Urinary bladder (tissue), 4 donors: ENCODE results near the gene DYNLRB1. TPM values are rescaled to one million over a fixed set of nuclear protein-coding genes. Genes with fewer than 3 reads are reported as not detected.
"Not testable (repeated sequence)": the region's sequence is repeated elsewhere in the genome, so short reads cannot be mapped to it uniquely, and the experiment has no call there.

Experiments
- DNase-seq: peaks from one replicate; pipeline ENCODE4 v3.0.0-alpha.2; 2015; ENCODE audit errors: extremely low spot score
- H3K27ac ChIP-seq: one replicate; pipeline ENCODE4 v1.5.1; 2013; ENCODE audit warnings: low read depth, mild to moderate bottlenecking, moderate library complexity
- H3K36me3 ChIP-seq: one replicate; pipeline ENCODE4 v1.6.1; 2013; ENCODE audit warnings: mild to moderate bottlenecking, moderate library complexity; ENCODE audit not compliant: insufficient read depth
- H3K4me1 ChIP-seq: one replicate; pipeline ENCODE4 v1.6.1; 2013; ENCODE audit warnings: mild to moderate bottlenecking, moderate library complexity; ENCODE audit not compliant: insufficient read depth
- H3K4me3 ChIP-seq: one replicate; pipeline ENCODE4 v1.5.1; 2013; ENCODE audit warnings: low read depth, low read length
- WGBS: extraction: QIAGEN DNeasy Blood & Tissue Kit; methylation state at CpG from one replicate; pipeline ENCODE4 v1.1.7; 2013; 5-methylcytosine and 5-hydroxymethylcytosine counted together
- polyA plus RNA-seq: library from polyadenylated mRNA; stranded (reverse); fragments of 200-250 nt; gene quantifications from one replicate; pipeline ENCODE4 v1.2.3, GENCODE V29; 2013
- total RNA-seq: library from RNA; depleted of rRNA; stranded (reverse); fragments of >200 nt; gene quantifications from one replicate; pipeline ENCODE4 v1.2.3, GENCODE V29; 2014
- donor health status: healthy with polysubstance abuse.
- donor health status: healthy.

Gene DYNLRB1
- 36.2 TPM for total RNA-seq
- polyA plus RNA-seq, result 248 TPM

DNA sequence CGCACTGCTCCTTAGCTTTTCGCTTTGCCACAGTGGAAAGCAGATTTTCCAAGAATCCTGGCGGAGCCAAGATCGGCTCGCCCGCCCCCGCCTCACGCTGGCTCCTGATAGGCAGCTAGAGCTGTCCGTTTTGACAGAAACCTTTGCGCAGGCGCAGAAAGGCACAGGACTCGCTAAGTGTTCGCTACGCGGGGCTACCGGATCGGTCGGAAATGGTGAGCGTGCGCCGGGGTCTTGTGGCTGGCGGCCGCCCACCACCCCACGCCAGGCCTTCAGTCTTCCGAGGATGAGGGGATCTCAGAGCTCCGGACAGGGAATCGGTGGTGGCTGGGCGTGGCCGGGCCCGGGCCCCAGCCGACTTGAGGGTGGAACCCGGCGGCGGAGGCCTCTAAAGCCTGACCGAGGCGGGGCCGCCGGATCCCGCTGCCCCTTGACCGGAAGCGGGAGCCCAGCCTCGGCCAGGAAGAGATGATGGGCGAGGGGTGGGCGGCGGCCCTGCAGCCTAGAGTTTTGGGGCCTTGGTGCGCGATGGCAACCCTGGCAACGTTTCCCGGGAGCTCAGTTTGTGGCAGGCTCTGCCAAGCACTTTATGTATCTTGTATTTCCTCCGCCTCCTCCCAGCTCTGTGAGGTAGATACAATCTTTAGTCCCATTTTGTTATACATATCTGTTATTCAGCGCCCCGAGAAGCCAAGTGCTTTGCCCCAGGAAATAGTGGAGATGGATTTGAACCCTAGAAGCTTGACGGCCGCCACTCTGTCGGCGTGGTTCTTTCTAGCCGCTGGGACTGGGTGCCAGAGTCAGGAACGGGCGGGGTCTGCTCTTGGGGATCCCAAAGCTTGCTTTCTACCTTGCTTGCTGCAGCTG, at the start of gene DYNLRB1:
DYNLRB1 (plus strand) TSS at position 176 of the 867 bp plus-strand sequence; CDS start at position 213, 37 bp downstream.
- Histone ChIP-seq H3K36me3 (no peaks in the 10 kb centered on the region), H3K27ac (peak within 1 kb of the TSS; percentile 92), H3K4me1 (no peaks in the 10 kb centered on the region), H3K4me3 (peak within 1 kb of the TSS; percentile 72)
- under 1% methylated on average over 59 of the region's 59 CpGs for WGBS
- DNase-seq, result peak; percentile 97

DNA sequence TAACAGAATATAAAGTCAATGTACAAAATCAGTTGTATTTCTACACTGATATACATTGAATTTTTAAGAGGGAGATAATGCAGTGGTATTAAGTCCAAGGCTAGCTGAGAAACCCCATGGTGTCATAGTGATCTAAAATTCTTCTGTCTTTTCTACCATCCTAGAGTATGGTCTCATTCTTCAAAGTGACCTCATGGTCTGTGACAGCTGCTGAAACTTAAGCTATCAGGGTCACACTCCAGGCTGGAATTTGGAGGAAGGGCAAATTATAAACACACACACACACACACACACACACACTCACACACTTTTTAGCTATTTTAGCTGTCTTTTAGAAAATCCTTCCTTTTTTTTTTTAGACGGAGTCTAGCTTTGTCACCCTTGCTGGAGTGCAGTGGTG, 47.3 kb upstream of the DYNLRB1 start:
- peaks cover 3% of the 10 kb centered on the region for H3K36me3 ChIP-seq
- no peak for DNase-seq
- 68% methylated on average over 1 of the region's 1 CpG for WGBS

DNA sequence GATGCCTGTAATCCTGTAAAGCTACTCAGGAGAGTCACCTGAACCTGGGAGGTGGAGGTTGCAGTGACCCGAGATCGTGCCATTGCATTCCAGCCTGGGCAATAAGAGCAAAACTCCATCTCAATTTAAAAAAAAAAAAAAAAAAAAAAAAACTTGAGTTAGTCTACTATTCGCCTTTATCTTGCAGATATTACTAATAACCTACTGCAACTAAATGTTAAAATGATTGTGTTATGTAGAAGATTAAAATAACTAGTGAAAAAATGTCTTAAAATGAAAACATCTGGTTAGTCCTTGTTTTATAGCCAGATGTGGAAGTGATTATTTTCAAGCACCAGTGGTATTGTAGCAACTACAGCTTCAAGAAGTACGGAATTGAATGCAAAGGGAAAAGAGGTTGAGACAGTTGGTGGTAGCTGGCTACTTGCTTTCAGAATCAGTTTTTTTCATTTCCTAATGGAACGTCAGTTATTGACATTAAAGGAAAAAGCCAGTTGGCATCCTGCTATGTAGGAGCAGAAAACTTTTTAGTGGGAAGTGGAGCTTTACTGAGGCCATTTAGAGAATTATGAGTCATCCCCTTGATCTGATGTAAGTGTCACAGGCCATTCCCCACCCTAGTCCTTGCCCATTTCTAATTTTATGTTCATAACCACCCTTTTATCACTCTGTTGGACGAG, 43.8 kb upstream of the DYNLRB1 start:
- H3K4me1 ChIP-seq, result peaks cover 1% of the 10 kb centered on the region
- H3K36me3 ChIP-seq, result peaks cover 3% of the 10 kb centered on the region
- 55% methylated on average over 6 of the region's 6 CpGs for WGBS
- DNase-seq, result no peak
- no peak overlapping the region for H3K27ac ChIP-seq
- H3K4me3 ChIP-seq, result no peak overlapping the region

More for the DNA sequence above, 47.3 kb upstream of the DYNLRB1 start:
- H3K4me1 ChIP-seq, result no peaks in the 10 kb centered on the region
- no peak overlapping the region for H3K4me3 ChIP-seq
- no peak overlapping the region for H3K27ac ChIP-seq

DNA sequence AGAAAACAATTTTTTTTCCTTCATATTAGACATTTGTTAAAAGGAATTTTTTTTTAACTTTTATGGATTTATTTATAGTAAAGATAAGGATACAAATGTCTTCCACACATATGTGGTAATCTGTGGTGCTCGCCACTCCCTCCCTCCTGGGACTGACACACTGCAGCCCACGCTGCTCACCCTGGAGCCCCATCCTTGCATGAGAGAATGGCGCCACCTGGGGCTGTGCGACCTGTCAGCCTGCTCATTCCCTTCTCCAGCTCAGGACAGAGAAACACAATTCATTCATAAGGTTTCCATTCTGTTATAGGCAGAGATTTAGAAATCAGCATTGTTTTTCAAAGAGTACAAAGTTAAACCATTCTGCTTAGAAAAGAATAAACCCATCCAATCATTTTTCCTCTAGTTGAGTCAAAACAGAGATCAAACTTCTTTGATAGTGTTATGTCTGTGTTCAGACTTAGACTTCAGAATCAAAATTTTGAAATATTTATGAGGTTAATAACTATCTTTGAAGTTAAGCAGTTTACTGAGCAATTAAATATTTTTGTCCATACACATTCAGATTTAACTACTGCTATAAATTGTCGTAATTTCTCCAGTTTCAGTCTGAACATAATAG, 42.8 kb upstream of the DYNLRB1 start:
- peaks cover 1% of the 10 kb centered on the region for H3K4me1 ChIP-seq
- no peak overlapping the region for H3K4me3 ChIP-seq
- H3K27ac ChIP-seq, result no peak overlapping the region
- H3K36me3 ChIP-seq, result peaks cover 4% of the 10 kb centered on the region
- WGBS, result 64% methylated on average over 5 of the region's 5 CpGs
- DNase-seq, result no peak

DNA sequence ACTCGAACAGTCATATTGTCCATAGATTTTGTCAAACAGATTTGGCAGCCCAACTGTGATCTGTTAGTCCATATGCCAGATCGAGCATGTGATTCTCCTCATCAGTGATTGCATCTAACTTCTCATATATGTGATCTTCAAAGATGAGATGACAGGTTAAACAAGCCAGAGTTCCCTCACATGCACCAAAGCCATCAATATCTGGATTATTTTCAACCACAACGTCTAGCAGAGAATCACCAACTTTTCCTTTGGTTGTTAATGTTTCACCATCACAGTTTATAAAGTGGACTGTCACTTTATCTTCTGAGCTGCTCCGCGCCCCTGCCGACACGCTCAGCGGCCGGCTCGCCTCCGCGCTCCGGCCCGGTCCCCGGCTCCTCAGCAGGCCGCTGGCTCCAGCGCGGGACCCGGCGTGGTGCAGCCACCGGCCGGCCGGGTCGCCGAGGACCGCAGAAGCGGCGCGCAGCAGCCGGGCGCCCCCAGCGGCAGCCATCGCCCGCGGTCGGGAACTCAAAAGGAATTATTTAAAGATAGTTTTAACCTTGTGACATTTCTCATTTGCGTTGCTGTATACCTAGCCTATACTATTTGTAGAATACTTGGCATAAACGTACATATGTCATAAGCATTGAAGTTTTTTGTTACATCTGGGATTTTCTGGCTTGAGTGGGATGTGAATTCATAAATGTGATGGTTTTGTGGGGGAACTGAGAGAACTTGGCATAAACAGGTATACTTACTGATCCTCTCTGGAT, 40.1 kb upstream of the DYNLRB1 start:
- H3K4me3 ChIP-seq, result no peak overlapping the region
- H3K36me3 ChIP-seq, result peaks cover 1% of the 10 kb centered on the region
- 15% methylated on average over 38 of the region's 38 CpGs for WGBS
- DNase-seq, result no peak
- H3K27ac ChIP-seq, result peak overlapping the region; percentile 23
- H3K4me1 ChIP-seq, result peaks cover 1% of the 10 kb centered on the region

DNA sequence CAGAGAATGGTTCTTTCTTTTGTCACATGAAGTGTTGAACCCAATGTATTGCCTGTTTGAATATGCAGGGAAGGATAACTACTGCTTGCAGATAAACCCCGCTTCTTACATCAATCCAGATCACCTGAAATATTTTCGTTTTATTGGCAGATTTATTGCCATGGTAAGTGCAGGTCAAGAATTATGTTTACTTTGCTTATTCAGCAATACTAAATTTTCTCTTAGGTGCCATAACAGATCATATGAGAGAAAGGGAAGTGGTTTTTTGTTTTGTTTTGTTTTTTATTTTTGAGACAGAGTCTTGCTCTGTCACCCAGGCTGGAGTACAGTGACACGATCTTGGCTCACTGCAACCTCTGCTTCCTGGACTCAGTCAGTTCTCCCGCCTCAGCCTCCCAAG, 36.6 kb upstream of the DYNLRB1 start:
- Histone ChIP-seq H3K27ac (no peak overlapping the region), H3K4me3 (no peak overlapping the region), H3K4me1 (peaks cover 1% of the 10 kb centered on the region), H3K36me3 (peaks cover 5% of the 10 kb centered on the region)
- no peak for DNase-seq
- 95% methylated on average over 4 of the region's 4 CpGs for WGBS

DNA sequence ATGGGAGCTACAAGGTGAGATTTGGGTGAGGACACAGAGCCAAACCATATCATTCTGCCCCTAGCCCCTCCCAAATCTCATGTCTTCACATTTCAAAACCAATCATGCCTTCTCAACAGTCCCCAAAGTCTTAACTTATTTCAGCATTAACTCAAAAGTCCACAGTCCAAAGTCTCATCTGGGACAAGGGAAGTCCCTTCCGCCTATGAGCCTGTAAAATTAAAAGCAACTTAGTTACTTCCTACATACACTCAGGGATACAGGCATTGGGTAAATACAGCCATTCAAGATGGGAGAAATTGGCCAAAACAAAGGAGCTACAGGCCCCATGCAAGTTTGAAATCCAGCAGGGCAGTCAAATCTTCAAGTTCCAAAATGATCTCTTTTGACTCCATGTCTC, 34.1 kb upstream of the DYNLRB1 start:
- 51% methylated on average over 1 of the region's 1 CpG for WGBS
- not testable (repeated sequence) for H3K36me3 ChIP-seq, DNase-seq, H3K4me1 ChIP-seq, H3K27ac ChIP-seq, H3K4me3 ChIP-seq

DNA sequence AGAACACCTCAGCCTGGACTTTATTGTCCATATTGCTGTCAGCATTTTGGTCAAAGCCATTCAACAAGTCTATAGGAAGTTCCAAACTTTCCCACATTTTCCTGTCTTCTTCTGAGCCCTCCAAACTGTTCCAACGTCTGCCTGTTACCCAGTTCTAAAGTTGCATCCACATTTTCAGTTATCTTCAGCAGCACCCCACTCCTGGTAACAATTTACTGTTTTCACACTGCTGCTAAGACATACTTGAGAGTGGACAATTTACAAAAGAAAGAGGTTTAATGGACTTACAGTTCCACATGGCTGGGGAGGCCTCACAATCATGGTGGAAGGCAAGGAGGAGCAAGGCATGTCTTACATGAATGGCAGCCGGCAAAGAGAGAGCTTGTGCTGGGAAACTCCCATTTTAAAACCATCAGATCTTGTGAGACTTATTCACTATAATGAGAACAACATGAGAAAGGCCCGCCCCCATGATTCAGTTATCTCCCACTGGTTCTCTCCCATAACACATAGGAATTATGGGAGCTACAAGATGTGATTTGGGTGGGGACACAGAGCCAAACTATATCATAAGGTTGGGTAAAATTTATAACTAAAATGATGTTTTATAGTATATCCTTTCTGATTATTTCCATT, 32.5 kb upstream of the DYNLRB1 start:
- H3K36me3 ChIP-seq, H3K4me3 ChIP-seq, H3K27ac ChIP-seq, H3K4me1 ChIP-seq, DNase-seq: not testable (repeated sequence)
- 94% methylated on average over 3 of the region's 3 CpGs for WGBS

DNA sequence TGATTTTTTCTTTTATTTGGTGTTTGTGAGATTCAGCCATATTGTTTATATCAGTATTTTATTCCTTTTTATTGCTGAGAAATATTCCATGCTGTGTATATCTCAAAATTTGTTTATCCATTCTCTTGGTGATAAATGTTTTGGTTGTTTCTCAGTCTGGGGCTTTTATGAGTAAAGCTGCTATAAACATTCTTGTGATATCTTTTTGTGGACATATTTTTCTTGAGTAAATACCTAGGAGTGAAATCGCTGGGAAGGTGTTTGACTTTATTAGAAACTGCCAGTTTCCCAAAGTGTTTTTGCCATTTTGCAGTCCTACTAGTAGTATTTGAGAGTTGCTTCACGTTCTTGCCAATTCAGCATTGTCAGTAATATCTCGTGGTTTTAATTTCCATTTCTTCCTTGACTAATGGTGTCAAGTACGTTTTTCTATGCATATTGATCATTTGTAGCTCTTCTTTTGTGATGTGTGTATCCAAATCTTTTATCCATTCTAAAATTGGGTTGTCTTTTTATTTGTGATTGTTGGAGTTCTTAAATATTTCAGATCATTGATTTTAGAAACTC, 31.1 kb upstream of the DYNLRB1 start:
- no peak for DNase-seq
- Histone ChIP-seq H3K27ac (no peak overlapping the region), H3K36me3 (peaks cover 5% of the 10 kb centered on the region), H3K4me3 (no peak overlapping the region), H3K4me1 (no peaks in the 10 kb centered on the region)
- WGBS, result 68% methylated on average over 4 of the region's 4 CpGs

DNA sequence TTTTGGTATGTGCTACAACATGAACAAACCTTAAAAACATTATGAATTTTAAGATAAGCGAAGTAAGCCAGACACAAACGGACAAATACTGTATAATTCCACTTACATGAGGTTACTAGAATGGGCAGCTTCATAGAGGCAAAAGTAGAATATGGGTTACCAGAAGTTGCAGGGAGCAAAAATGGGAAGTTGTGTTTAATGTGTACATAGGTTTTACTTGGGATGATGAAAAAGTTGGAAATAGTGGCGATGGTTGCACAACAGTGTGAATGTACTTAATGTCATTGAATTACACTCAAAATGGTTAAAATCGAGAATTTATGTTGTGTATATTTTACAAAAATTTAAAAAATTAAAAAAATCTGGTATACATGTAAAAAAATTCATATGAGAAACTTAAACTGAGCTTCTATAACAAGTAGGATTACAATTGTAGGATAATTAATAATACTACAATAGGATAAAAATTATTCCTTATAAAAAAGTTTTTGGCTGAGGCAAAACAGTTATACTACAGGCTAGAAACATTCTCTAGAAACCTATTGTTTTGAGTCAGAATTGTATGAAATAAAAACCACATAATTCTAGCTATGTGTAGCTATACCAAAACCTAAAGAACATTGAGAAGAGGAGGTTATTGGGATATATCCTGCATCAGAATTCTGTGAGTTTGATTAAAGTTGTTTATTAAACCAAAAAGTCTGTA, 24.8 kb upstream of the DYNLRB1 start:
- no peak overlapping the region for H3K27ac ChIP-seq
- peaks cover 4% of the 10 kb centered on the region for H3K36me3 ChIP-seq
- 96% methylated on average over 4 of the region's 4 CpGs for WGBS
- DNase-seq, result no peak
- H3K4me3 ChIP-seq, result no peak overlapping the region
- no peaks in the 10 kb centered on the region for H3K4me1 ChIP-seq

DNA sequence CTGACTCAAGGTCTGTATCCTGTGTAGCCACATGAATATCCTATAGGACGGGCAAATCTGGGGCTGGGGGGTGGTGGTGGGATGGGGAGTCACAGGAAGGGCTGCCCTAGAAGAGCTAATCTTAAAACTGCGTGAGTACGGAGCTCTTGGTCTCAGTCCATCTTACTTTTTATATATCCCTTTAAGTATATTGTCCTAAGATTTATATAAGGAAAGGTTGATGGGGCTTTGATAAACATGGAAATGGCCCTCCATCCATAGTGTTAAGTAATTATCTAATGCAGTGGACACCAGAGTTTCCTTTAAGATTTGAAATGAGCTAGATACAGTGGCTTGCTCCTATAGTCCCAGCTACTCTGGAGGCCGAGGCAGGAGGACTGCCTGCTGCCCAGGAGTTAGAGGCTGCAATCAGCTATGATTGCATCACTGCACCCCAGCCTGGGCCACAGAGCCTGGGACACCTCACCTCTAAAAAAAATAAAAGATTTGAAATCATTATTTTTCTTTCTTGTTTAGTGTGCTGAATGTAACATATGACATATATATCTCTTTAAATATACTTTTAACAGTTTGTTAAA, 24.2 kb upstream of the DYNLRB1 start:
- no peak for DNase-seq
- Histone ChIP-seq H3K4me3 (no peak overlapping the region), H3K36me3 (peaks cover 6% of the 10 kb centered on the region), H3K4me1 (no peaks in the 10 kb centered on the region), H3K27ac (no peak overlapping the region)
- 99% methylated on average over 4 of the region's 4 CpGs for WGBS

DNA sequence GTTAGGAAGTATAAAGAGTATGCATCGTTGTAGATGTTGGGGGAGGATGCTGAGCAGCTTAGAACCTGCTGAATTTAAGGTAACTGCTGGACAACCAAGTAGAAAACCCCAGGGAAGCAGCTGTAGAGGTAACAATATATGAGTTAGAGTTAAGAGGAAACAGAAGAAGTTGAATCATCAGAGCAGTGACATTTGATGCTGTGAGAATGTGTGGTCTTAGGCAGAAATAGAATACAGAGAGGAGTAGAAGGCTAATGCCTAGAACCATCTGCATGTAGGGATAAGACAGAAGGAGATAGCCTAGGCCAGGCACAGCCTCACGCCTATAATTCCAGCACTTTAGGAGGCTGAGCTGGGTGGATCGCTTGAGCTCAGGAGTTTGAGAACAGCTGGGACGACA, 22.6 kb upstream of the DYNLRB1 start:
- no peak overlapping the region for H3K4me3 ChIP-seq
- 93% methylated on average over 4 of the region's 4 CpGs for WGBS
- no peaks in the 10 kb centered on the region for H3K4me1 ChIP-seq
- no peak overlapping the region for H3K27ac ChIP-seq
- DNase-seq, result no peak
- peaks cover 6% of the 10 kb centered on the region for H3K36me3 ChIP-seq
